Astrocyte of the spinal cord (primary cell): Measurements from ENCODE around the gene MEI4.
A peak's percentile ranks its signal among the peaks of the same experiment; 100 is the strongest.

Source experiments
- DNase-seq: peaks from one replicate; pipeline ENCODE4 v3.0.0; 2011; ENCODE audit warnings: low read depth, low spot score
- H3K4me3 ChIP-seq: 2 replicates; pipeline ENCODE4 v1.5.1; 2011; ENCODE audit warnings: low read depth, mild to moderate bottlenecking, low read length, moderate library complexity
- in situ Hi-C: cut with HindIII; loops from 2 replicates; pipeline ENCODE4 v1.10.0; 2017; ENCODE audit warnings: low sequenced_read_pairs
- TF ChIP-seq, protein P1 (sequence below): IDR thresholded peaks from 2 replicates; pipeline ENCODE4 v1.5.1; 2012; ENCODE audit warnings: low read depth, mild to moderate bottlenecking, low read length, inconsistent platforms

Gene MEI4

DNA sequence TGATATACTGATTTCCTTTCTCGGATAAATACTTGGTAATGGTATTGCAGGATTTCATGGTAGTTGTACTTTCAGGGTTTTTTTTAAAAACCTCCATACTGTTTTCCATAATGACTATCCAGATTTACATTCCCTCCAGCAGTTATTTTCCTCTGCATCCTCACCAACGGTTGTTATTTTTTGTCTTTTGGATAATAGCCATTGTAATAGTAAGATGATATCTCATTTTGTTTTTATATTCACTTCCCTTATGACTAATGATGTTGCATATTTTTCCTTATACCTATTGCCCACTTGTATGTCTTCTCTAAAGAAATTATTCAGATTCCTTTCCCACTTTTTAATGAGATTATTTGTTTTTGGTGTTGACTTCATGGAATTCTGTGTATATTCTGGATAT lies 231.0 kb downstream of the MEI4 start:
- no peak overlapping the region for H3K4me3 ChIP-seq
- DNase-seq, result peak; percentile 25
- TF ChIP-seq, protein P1, sequence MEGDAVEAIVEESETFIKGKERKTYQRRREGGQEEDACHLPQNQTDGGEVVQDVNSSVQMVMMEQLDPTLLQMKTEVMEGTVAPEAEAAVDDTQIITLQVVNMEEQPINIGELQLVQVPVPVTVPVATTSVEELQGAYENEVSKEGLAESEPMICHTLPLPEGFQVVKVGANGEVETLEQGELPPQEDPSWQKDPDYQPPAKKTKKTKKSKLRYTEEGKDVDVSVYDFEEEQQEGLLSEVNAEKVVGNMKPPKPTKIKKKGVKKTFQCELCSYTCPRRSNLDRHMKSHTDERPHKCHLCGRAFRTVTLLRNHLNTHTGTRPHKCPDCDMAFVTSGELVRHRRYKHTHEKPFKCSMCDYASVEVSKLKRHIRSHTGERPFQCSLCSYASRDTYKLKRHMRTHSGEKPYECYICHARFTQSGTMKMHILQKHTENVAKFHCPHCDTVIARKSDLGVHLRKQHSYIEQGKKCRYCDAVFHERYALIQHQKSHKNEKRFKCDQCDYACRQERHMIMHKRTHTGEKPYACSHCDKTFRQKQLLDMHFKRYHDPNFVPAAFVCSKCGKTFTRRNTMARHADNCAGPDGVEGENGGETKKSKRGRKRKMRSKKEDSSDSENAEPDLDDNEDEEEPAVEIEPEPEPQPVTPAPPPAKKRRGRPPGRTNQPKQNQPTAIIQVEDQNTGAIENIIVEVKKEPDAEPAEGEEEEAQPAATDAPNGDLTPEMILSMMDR, result no peak
- in situ Hi-C loops, result no loop called here

DNA sequence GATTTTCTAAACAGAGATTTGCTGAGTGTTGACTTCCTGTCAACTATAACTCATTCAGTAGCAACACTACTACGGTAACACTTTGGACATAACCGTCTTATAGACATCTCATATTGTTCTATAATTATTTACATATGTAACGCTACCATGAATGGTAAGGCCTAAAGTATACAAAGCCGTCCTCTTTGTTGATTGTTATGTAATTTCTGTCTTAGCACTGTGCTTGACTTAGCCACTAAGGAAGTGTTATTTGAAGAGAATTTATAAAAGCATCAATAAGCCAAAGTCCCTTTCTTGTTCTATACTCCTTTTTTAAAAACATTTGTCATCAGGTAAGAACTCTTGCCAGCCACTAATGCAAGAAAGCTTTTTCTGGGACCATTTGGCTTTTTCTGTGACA lies 240.6 kb downstream of the MEI4 start:
- in situ Hi-C loops, result no loop called here
- no peak overlapping the region for H3K4me3 ChIP-seq
- TF ChIP-seq, protein P1, result no peak
- DNase-seq, result no peak

DNA sequence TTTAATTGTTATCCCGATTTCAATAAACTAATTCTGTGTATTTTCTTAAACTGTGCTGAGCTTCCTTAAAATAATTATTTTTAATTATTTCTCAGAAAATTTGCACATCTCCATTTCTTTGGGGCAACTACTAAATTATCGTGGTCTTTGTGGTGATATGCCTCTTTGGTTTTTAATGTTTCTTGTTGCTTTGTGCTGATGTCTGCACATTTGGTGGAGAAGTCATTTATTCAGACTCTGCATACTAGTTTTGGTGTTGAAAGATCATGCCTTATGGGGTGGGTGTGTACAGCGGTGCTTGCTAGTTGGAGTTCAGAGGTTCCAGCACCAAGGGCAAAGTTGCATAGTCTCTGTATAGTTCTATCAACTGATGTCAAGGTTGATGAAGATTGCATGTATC lies 253.2 kb downstream of the MEI4 start:
- in situ Hi-C loops, result no loop called here
- TF ChIP-seq, protein P1, result no peak
- no peak for DNase-seq
- H3K4me3 ChIP-seq, result no peak overlapping the region

DNA sequence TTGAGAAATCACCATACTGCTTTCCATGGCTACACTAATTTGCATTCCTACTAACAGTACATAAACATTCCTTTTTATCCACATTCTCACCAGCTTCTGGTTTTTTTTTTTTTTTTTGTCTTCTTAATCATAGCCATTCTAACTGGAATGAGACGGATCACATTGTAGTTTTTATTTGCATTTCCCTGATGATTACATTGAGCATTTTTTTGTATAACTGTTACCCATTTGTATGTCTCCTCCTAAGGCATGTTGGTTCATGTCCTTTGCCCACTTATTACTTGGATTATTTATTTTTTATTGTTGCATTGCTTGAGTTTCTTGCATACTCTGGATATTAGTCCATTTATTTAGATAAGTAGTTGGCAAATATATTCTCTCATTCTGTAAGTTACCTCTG lies 258.0 kb downstream of the MEI4 start:
- in situ Hi-C loops, result no loop called here

DNA sequence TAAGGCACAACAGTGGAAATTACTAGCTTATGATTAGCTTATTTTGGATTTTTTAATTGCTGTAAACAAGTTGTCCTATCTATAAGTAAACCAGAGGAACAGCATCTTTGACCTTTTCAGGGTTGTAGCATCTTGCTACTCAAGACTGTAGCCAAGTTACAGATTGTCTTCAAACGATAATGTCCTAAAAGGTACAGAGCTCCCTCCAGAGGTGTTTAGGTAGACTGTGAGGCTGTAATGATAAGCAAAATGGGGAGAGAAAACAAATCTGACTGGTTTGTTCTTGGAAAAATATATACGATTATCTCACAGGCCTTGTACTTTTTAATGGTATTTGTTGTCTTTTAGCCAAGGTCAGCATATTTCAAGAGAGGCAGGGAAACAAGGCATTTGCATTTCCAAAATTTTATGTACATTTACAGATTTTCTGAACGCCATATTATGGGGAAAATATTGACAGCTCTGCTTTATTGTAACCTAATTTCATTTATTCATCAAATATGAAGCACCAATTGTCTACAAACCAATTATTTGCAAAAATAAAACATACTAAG lies 273.4 kb downstream of the MEI4 start:
- no peak overlapping the region for H3K4me3 ChIP-seq
- TF ChIP-seq, protein P1, result peak; percentile 39
- in situ Hi-C loops, result no loop called here
- DNase-seq, result peak; percentile 7

More for the DNA sequence above, 258.0 kb downstream of the MEI4 start:
- DNase-seq, result no peak
- TF ChIP-seq, protein P1, result no peak
- H3K4me3 ChIP-seq, result no peak overlapping the region

DNA sequence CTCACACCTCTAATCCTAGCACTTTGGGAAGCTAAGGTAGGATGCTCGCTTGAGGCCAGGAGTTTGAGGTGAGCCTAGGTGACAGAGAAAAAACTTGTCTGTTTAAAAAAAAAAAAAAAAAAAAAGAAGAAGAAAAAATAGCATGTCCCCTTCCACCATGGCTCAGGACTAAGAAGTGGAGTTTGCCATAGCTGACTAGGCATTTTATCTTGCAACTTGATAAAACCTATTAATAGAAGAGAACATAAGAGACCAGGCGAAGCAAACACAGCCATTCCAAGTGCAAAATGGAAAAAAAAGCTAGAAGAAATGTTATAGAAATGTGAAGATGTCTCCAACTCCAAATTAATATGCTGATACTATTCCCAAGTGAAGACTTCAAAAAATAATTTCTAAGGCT lies 277.5 kb downstream of the MEI4 start:
- DNase-seq, result no peak
- in situ Hi-C loops, result no loop called here
- no peak overlapping the region for H3K4me3 ChIP-seq
- TF ChIP-seq, protein P1, result no peak

DNA sequence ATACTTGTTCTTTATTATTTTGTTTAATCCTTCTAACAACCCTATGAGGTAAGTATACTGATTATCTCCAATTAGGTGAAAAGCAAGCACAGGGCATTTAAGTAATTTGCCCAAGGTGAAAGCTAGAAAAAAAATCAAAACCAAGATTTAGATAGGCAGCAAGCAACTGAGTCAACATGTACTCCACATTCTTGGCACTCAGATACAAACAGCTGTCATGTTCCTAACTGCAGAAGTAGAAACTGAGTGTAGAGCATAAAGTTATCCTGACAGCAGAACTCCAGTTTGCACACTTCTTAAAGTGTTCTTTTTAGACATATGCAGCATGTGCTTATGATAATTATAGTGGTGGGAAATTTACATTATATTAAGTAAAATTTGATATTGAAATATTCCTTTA lies 278.1 kb downstream of the MEI4 start:
- no peak overlapping the region for H3K4me3 ChIP-seq
- TF ChIP-seq, protein P1, result no peak
- no peak for DNase-seq
- in situ Hi-C loops, result no loop called here
